GM18907 (cell line): ENCODE measurements around the gene COX7B.
A peak's percentile ranks its signal among the peaks of the same experiment; 100 is the strongest.
"Not testable (repeated sequence)": the region's sequence is repeated elsewhere in the genome, so short reads cannot be mapped to it uniquely, and the experiment has no call there.

Source experiments
- ATAC-seq: cut with Tn5 transposase; IDR thresholded peaks from one replicate; pipeline ENCODE4 v1.9.1; 2021; ENCODE audit warnings: mild to moderate bottlenecking, moderate library complexity; ENCODE audit not compliant: unreplicated experiment

Gene COX7B, protein sequence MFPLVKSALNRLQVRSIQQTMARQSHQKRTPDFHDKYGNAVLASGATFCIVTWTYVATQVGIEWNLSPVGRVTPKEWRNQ

DNA sequence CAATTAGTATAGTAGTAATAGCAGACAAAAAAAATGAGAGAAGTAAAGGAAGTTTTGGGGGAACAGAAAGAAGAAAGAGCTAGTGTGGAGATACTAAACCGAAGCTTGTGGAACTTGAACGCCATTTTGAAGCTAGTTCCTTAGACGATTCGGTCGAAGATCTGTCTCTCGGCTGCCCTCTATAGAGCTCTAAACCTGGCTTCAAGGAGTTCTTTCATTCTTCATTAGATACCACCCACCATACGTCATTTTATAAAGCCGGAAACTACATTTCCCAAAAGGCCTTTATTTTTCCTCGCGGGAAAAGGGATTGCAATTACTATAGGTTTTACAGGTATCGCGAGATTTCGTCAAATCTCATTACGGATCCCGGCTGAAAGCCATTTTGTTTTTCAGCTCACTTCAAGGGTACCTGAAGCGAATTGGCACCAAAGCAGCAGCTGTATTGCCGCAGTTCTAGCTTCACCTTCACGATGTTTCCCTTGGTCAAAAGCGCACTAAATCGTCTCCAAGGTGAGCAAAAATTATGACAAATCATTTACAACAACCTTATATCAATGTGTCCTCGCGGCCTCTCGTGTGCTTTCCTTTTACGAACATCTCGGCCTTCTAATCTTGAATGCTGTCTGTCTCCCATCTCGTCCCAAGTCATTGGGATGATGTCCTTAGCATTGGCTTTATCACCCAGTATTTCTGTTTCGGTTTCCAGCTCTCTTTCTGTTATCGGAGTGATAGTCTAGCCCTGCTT, at the start of gene COX7B:
TSS of gene COX7B (plus strand) at position 388 of the 748 bp plus-strand sequence. CDS start at position 474, 86 bp downstream.
- peak; percentile 64 for ATAC-seq

DNA sequence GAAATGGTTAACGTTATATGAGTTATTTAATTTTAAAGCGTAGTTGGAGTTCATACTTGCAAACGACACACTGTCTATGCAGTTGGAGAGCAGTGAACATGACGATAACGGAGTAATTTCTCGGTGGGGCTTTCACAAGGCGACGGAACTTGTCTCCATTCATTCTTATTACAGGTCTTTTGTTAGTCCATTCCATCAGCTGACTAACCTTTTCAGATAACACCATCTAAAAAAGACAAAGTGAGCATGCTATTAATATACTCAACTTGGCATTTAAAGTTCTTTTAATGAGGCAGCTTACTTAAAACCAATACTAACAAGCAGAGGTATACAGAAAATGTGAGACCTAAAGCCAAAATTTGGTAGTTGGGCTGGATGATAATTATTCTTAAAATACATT, 23.9 kb upstream of the COX7B start:
- no peak for ATAC-seq

DNA sequence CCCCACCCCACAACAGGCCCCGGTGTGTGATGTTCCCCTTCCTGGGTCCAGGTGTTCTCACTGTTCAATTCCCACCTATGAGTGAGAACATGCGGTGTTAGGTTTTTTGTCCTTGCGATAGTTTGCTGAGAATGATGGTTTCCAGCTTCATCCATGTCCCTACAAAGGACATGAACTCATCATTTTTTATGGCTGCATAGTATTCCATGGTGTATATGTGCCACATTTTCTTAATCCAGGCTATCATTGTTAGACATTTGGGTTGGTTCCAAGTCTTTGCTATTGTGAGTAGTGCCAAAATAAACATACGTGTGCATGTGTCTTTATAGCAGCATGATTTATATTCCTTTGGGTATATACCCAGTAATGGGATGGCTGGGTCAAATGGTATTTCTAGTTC, 17.9 kb upstream of the COX7B start:
- not testable (repeated sequence) for ATAC-seq

DNA sequence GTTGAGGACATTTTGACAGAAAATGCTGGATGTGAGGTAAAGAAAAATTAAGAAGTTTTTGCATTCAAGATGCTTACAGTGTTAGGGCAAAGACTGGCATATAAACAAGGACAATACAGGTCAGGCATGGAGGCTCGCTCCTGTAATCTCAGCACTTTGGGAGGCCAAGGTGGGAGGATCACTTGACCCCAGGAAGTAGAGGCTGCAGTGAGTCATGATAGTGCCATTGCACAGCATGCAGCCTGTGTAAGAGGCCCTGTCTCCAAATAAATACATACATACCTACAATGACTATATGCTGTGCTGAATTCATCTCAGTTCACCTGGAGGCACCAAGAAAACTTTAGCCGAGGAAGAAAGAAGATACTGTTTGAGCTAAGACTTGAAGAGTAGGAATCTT, 6.4 kb upstream of the COX7B start:
- no peak for ATAC-seq

DNA sequence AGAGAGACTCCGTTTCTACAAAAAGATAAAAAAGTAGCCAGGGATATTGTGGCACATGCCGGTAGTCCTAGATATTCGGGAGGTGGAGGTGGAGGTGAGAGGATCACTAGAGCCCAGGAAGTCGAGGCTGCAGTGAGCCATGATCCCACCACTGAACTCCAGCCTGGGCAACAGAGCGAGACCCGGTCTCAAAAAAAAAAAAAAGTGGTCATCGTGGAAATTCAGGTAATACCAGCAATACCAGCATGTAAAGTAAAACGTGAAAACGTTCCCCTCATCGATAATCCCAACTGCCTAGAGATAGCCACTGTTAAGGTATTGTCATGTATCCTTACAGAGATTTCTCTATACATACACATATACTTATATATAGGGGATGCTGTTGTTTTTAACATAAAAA, 5.6 kb upstream of the COX7B start:
- no peak for ATAC-seq

DNA sequence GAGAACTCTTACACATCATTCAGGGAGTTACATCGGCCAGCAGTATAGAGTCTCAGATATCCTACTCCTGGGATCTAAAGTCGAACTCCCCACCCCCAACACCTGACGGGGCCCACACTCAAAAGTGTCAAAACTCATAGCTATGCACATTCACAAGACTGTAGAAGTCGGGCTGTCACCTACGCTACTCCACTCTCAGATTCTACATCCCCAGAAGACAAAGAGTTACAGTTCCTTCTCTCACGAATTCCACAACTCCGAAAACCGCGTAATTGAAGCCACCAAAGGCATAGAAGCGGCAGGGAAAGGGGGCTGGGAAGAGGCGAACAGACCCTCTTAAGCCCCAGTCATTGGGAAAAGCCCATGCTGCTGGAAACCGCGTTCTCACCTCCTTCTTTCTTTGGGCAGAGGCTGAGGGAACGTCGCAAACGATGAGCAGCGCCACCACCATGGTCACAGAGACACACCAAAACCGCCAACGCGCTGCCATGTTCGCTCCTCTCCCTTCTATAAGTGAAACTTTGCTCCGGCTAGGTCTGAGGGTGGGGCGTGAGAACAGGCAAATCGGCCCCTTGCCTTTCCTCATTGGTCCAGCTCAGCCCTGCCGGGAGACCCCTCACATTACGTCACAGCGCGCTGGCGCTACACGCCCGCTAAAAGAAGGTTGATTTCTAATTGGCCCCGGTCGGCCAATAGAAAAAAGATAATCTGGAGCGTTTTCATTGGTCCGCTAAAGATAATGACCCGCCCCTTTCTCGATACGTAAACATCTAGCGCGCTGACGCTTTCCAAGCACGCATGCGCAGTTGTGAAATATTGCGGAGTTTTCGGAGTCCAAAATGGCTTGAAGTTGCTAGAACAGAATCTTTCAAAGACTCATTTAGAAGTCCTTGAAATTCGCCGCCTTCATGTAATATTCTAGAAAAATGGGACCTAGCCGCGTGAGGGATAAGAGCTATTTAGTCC, 4.1 kb upstream of the COX7B start, which contains the start of gene MAGT1:
TSS of gene MAGT1 (minus strand) at position 515 of the 966 bp plus-strand sequence. CDS start at position 490, 25 bp downstream.
- ATAC-seq = peak; percentile 94

DNA sequence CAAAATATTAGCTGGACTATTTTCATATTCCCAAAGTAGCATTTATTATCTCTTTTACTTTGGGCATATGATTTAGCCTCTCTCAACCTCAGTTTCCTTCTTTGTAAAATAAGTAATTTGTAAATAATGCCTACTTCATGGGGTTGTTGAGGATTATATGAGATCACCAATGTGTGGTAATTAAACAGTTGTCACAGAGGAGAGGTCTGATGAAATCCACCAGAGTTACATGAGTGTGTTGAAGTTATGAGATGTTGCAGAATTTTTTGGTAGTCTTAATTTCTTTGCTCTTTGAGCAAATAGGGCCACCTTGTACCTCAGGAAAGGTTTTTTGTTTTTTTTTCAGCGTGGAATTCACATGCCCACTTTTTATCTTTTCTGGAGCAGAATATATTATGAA, 1.4 kb downstream of the COX7B start:
- no peak for ATAC-seq

DNA sequence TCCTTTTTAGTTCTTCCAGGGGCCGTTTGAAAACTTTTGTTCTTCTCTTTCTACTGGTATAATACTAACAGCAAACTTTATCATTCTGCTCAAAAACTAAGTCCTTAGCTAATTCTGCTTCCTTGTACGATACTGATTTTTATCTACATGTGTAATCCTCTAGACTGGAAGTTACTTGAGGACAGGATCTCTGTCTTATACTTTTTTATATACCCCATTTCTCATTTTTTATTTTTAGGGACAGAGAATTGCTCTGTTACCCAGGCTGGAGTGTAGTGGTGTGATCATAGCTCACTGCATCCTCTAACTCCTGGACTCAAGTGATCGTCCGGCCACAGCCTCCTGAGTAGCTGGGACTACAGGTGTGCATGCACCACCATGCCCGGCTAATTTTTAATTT, 2.2 kb downstream of the COX7B start:
- ATAC-seq = no peak

DNA sequence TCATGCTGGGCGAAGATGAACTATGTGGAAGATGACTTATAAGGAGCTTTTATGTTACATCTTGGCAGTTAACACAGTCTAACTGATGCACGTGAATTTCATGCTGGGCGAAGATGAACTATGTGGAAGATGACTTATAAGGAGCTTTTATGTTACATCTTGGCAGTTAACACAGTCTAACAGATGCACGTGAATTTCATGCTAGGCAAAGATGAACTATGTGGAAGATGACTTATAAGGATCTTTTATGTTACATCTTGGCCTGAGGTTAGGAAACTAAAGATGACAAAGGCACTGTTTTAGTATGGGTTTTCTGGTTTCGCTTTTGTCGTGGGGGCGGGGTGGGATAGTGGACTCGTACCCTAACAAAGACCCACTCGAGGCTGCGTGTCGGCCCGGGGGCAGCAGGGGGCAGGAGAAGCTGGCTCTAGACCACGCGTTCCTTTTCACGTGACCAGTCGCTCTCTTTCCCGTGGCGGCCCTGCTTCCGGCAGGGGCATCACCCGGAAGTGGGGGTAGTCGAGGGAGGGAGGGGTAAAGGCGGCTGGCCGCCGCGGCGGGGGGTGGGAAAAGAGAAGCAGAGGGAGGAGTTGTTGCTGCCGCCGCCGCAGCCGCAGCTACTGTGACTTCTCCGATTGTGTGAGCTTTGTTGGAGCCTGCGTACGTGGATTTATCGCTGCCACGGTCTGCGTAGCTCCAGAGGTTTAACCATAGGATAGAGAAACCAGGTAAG, 11.0 kb downstream of the COX7B start, which contains the start of gene ATP7A:
TSS of gene ATP7A (plus strand) at position 586 of the 733 bp plus-strand sequence. CDS start 60,949 bp downstream, outside the sequence.
- ATAC-seq = peak; percentile 92

DNA sequence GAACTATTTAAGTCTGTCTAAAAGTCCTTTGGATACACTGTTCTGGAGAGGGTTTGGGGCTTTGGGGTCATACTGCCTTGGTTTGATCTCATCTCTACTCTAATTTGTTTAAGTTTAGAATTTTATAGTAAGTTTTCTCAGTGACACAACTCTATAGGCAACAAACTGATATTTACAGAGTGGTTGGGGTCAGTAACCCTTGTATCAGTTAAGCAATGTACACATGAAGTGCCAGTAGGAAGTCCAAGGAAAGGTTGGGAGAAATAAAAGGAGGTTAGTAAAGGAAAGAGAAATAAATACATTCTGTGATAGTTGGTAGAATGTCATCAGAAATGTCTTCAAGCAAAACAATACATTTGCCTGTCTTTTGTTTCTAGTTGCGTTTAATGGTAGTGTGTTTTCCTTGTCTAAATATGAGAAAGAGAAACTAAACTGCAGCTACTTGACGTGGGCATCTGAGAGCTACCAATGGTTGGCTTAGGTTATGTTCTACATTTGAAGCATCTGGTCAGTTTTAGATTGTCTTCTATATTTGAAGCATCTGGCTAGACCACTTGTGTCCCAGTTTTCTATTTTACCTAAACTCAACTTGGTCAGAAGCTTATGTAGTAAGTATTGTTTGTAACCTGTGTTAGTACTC, 18.1 kb downstream of the COX7B start:
- ATAC-seq = peak; percentile 59

DNA sequence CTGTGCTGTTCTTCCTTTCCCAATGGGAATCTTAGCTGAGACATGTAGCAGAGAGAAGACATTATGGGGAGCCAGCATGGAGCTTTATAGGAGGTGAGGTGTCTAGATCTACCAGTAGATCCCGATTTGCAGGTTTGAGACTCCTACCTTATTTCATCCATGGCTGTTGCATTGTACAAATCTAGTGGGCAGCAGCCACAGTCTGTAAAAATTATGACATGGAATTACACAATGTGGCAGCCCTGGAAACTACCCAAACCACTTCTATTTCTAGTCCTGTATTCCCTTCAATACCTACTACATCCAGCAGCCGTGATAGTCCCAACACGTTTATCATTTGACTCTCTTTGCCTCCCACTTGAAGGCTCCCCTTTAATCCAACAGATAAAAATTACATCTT, 19.3 kb downstream of the COX7B start:
- no peak for ATAC-seq

DNA sequence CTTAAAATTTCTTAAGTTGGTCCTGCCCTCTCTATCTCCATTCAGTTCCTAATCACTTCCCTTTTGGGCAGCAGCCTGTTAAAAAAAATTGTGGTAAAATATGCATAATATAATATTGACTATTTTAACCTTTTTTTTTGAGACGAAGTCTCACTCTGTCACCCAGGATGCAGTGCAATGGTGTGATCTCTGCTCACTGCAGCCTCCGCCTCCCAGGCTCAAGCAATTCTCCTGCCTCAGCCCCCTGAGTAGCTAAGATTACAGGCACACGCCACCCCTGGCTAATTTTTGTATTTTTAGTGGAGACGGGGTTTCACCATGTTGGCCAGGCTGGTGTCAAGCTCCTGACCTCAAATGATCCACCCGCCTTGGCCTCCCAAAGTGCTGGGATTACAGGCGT, 20.1 kb downstream of the COX7B start:
- ATAC-seq = not testable (repeated sequence)

DNA sequence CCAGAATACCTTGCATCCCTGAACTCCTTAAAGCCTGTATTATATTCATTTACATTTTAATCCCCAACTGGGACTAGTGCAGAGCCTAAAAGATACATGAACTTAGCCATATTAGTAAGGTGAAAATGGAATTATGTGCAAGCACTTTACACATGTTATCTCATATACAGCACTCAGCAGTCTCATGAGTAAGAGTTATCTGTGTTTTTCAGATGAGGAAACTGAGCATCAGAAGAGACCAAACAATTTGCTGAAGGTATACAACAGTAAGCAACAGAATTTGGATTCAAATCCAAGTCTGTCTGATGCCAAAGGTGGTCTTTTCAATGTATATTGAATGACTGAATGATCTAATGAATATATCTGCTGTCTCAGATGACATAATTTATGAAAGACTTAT, 23.5 kb downstream of the COX7B start:
- no peak for ATAC-seq

DNA sequence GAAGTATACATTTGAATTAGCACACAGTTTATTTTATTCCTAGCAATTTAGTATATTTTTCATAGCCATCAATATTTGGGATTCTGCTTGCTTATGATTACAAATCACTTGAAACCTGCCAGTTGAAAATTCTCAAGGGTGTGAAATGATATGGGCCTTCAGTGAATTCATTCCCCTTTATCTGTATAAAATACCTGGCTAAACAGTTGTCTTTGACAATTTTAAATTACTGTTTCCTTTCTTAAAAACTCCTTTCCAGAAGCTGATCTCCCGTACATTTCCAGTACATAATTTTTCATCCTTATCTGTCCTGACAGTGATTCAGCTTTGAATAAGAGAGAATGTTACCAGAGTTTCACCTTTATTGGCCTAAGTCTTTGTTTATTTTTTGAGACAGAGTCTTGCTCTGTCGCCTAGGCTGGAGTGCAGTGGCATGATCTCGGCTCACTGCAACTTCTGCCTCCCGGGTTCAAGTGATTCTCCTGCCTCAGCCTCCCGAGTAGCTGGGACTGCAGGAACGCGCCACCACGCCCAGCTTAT, 25.1 kb downstream of the COX7B start:
- no peak for ATAC-seq

DNA sequence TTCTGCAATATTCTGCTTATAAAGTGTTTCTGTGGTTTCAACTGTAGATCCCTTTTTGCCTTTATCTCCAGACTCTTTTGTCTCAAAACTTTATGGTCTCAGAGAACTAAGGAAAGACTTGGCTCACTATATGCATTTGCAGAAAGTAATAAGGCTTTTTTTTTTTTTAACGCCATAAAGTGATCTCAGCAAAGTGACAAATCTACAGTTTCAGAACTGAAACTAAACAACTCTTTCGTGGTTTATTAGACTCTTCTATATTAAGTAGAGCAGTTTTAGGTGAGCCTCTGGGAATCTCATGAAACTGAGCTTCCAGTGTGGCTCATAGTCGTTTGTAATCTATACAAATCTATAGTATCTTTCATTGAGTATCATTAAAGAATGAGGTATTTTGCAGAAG, 26.5 kb downstream of the COX7B start:
- ATAC-seq = no peak

DNA sequence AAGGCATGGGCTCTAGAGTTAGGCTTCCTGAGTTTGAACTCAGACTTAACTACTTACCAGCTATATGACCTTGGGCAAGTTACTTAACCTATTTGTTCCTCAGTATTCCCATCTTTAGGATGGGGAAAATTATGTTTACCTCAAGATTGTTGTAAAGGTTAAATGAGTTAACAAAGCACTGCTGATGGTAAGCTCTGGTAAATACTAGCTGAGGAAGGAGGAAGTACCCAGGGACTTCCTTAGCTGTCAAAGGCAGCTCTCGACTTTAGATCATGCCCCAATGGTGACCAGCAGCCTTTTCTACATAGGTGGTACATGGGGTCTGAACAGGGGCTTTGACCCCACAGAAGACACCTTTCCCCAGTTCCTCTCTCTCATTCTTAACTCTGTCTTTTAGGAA, 31.3 kb downstream of the COX7B start:
- ATAC-seq = no peak

DNA sequence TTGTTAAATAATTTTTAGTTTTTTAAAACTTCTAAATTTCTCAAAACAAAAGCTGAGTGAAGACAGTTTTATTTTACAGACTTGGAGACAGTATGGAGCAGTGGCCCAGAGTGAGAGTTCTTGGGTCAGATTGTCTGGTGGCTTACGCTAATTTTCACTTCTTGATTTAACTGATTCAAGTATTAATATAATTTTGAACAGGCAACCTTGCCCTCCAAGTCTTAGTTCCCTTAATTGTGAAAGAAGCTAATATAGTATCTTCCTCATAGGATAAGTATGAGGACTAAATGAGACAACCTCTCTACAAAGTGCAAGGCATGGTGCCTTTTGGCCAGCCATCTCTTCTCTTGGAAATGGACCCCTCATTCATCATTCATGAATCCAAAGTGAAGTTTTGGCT, 36.6 kb downstream of the COX7B start:
- ATAC-seq = no peak

DNA sequence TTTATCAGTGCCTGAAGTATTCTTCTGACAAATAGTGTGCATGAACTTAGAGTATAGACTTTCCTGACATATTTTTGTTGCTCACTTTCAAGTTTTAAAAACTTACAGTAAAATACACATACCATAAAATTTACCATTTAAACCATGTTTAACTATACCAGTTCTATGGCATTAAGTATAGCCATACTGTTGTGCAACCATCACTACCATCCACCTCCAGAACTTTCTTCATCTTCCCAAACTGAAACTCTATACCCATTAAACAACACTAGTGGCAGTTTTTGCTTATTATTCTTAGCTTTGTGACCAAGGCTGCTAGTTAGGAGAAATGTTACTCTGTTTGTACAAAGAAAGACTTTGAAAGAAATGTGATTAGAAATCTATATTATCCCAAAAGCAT, 37.0 kb downstream of the COX7B start:
- ATAC-seq = no peak

DNA sequence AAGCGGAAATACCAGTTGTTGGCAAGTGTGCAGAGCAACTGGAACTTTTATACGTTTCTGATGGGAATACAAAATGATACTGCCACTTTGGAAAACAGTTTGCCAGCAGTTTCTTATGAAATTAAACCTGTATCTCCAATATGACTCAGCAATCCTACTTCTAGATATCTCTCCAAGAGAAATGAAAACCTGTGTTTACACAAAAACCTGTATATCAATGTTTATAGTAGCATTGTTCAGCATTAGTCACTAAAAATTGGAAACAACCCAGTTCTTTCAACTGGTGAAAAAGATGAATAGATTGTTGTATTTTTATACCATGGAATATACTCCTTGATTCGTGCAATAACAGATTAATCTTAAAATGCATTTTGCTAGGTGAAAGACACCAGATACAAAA, 38.0 kb downstream of the COX7B start:
- ATAC-seq = no peak

DNA sequence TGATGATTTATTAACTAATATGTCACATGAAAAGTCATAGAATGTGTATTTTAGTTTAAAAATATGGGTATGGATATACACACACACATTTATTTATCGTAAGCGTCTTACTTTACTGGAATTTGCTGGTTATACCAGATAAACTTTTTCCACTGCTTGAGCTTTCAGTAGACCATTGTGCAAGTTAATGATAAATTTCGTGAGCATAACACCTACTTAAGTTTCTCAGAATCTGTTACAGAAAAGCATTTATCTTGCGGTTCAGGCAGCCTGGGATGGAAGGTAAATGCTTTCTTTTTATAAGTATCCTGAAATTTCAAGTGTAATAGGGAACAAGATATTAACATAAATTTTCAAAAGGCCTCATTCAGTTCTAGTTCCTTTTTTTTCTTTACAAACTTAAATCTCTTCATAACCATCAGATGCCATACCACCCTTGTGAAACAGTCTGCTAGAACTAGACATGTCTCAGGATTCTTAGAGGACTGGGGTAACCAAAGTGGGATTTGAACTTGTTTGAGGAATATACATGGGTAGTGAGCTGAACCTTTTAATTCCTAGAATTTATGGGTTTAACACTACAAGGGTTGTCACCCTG, 38.9 kb downstream of the COX7B start:
- no peak for ATAC-seq
